ENCODE measurements around the gene ZDHHC11B. TPM values are rescaled to one million over a fixed set of nuclear protein-coding genes. Genes with fewer than 3 reads are reported as not detected.
"Not testable (repeated sequence)": the region's sequence is repeated elsewhere in the genome, so short reads cannot be mapped to it uniquely, and the experiment has no call there.

ZDHHC11B gene
- total RNA-seq, 1 donor from 2014 or later, result 0.09 TPM

DNA sequence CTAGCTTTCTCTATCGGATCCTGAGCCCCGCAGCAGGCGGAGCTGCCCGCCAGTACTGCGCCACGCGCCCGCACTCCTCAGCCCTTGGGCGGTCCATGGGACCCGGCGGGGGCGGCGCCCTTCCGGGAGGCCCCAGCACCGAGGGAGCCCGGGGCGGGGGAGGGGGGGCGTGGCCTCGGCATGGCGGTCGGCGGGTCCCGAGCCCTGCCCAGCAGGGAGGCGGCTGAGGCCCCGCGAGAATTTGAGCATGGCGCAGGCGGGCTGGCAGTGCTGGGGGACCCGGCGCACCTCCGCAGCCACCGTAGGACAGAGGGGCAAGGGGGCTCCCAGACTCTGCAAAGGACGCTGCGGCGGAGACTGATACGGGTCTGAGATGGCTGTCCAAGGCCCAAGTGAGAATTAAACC, 6.8 kb downstream of the ZDHHC11B start:
- Mint-ChIP-seq H3K36me3 (ENCODE audit: low read depth) (no peaks in the 10 kb centered on the region), H3K27ac (no peak overlapping the region), H3K9me3 (no peaks in the 10 kb centered on the region), H3K4me1 (no peaks in the 10 kb centered on the region), H3K27me3 (peaks cover 8% of the 10 kb centered on the region), H3K4me3 (no peak overlapping the region)
- ChIA-PET CTCF (no interaction called here), POLR2A (no interaction called here)
- intact Hi-C loops (cut with micrococcal nuclease), result no loop called here
- DNase-seq (no peak), ATAC-seq (ENCODE audit: low read depth) (no peak)
- TF ChIP-seq, protein P1, sequence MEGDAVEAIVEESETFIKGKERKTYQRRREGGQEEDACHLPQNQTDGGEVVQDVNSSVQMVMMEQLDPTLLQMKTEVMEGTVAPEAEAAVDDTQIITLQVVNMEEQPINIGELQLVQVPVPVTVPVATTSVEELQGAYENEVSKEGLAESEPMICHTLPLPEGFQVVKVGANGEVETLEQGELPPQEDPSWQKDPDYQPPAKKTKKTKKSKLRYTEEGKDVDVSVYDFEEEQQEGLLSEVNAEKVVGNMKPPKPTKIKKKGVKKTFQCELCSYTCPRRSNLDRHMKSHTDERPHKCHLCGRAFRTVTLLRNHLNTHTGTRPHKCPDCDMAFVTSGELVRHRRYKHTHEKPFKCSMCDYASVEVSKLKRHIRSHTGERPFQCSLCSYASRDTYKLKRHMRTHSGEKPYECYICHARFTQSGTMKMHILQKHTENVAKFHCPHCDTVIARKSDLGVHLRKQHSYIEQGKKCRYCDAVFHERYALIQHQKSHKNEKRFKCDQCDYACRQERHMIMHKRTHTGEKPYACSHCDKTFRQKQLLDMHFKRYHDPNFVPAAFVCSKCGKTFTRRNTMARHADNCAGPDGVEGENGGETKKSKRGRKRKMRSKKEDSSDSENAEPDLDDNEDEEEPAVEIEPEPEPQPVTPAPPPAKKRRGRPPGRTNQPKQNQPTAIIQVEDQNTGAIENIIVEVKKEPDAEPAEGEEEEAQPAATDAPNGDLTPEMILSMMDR (IDR thresholded peaks at IDR 0.05), result no peak

DNA sequence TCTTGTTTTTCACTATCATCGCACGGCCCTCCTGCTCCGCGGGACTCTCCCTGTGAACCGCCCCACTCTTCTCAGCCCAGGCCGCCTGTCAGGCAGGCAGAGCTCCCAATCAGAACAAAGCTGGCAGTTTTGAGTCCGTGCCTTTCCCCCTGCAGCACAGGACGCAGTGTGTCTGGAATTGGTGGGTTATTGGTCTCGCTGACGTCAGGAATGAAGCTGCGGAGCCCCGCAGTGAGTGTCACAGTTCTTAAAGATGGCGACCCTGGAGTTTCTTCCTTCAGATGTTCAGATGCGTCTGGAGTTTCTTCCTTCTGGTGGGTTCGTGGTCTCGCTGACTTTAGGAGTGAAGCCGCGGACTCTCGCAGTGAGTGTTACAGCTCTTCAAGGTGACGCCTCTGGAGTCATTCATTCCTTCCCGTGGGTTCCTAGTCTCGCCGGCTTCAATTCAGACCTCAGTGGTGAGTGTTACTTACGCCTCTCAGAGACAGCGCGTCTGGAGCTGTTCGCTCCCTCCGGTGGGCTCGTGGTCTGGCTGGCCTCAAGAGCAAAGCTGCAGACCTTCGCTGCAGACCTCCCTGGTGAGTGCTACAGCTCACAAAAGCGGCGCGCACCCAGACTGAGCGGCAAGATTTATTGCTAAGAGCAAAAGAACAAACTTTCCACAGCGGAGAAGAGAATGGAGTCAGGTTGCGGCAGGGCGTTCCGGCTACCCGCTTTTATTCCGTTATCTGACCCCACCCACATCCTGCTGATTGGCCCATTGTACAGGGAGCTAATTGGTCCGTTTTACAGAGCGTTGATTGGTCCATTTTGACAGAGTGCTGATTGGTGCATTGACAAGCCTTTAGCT, 7.4 kb downstream of the ZDHHC11B start:
- intact Hi-C loops (cut with micrococcal nuclease), result no loop called here
- ChIA-PET CTCF (no interaction called here), POLR2A (no interaction called here)
- peak; percentile 13 for DNase-seq
- Mint-ChIP-seq H3K36me3 (ENCODE audit: low read depth) (no peaks in the 10 kb centered on the region), H3K27me3 (peaks cover 8% of the 10 kb centered on the region), H3K27ac (no peak overlapping the region), H3K4me3 (no peak overlapping the region), H3K4me1 (no peaks in the 10 kb centered on the region), H3K9me3 (no peaks in the 10 kb centered on the region)
- TF ChIP-seq, protein P1 (IDR thresholded peaks at IDR 0.05), result no peak
- ATAC-seq (ENCODE audit: low read depth), result no peak

DNA sequence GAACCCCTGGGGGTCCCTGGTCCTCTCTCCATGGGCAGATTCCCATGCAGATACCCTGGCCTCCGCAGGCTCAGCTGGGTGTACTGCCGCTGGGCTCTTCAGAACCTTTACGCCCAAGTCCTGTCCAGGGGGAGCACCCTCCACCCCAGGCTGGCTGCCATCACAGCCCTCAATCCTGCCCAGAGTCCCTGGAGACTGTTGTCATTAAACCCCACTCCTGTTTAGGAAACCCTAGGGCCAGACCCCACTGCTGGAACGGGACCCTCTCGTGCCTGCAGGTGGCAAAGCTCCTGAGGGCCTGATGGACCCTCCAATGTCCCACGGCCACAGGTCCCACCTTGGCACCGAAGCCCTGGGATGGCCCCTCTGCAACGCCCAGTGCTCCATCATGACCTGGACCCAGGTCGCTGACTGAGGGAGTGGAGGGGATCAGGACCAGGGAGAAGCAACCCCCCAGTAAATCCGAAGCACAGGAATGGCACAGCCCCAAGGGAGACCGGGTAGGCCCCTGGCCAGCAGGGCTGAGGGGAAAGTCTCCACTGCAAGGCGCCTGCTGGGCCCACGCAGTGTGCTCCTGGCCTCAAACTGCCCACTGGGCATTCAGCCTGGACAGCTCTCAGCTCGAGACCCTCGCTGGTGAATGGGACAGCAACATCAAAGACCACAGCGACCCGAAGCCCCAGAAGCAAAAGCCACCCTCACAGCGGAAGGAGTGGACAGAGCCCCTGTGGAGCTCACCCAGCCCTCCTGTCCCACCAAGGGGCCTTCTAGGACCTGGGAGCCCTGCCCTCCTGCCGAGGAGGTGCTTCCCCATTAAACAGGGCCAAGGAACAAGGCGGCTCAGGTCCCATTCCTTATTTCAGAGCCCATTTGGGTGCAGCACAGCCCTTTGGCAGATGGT, 8.3 kb downstream of the ZDHHC11B start:
- H3K27ac Mint-ChIP-seq, result no peak overlapping the region
- TF ChIP-seq, protein P1 (IDR thresholded peaks at IDR 0.05), result no peak
- ChIA-PET CTCF (no interaction called here), POLR2A (no interaction called here)
- H3K27me3 Mint-ChIP-seq, result peaks cover 10% of the 10 kb centered on the region
- DNase-seq (peak; percentile 9), ATAC-seq (ENCODE audit: low read depth) (no peak)
- no peaks in the 10 kb centered on the region for H3K36me3 Mint-ChIP-seq (ENCODE audit: low read depth)
- intact Hi-C loops (cut with micrococcal nuclease), result no loop called here
- no peak overlapping the region for H3K4me3 Mint-ChIP-seq
- no peaks in the 10 kb centered on the region for H3K4me1 Mint-ChIP-seq
- no peaks in the 10 kb centered on the region for H3K9me3 Mint-ChIP-seq

DNA sequence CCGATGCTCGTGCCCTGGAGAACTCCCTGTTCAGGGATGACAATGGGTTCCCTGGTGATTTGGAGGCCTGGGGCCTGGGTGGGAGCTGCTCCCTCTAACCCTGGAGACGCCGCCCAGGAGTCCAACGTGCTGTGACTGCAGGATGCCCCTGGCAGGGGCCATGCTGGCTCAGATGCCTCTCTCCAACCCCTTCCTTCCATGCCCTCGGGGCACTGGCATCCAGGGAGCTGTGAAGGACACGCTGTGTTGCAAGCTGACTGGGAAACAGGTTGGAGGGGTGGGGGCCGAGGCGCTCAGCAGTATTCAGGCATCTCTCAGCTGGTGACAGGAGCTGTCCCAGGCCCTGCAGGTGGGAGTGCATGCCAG, 9.0 kb downstream of the ZDHHC11B start:
- H3K9me3 Mint-ChIP-seq; H3K36me3 Mint-ChIP-seq (ENCODE audit: low read depth); H3K4me1 Mint-ChIP-seq; CTCF ChIA-PET; H3K27ac Mint-ChIP-seq; DNase-seq; H3K4me3 Mint-ChIP-seq; POLR2A ChIA-PET; intact Hi-C loops (cut with micrococcal nuclease); ATAC-seq (ENCODE audit: low read depth): not testable (repeated sequence)
- peaks cover 10% of the 10 kb centered on the region for H3K27me3 Mint-ChIP-seq

DNA sequence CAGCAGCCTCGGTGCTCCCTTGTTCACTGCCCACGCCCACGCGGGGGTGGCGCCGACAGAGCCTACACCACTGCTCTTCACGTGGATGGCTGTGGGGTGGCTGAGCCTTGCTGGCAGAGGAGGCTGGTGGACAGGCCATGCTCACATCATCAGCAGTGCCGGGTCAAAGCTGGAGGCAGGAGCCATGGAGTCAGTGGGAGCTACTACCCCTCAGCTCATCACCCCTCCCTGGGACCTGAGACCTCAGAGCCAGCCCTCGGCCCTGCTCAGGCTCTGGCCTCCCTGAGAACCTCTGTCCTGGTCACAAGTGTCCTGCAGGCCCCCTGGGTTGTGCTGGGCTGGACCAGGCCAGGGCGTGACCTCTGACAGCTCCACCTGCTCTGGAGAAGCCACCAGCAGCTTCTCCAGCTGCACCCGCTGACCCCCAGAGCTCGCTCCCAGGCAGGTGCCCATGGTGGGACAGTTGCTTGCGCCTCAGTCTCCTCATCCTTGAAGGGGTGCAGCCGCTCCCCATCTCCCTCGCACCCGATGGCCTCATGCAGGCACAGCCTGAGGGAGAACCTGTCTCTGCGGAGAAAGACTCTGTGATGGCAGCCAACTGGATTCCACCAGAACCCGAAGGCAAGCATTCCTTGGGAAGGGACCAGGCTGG, 9.5 kb downstream of the ZDHHC11B start:
- DNase-seq, result peak; percentile 9
- ATAC-seq (ENCODE audit: low read depth); intact Hi-C loops (cut with micrococcal nuclease); POLR2A ChIA-PET; H3K4me1 Mint-ChIP-seq; CTCF ChIA-PET; H3K27ac Mint-ChIP-seq; H3K9me3 Mint-ChIP-seq; H3K4me3 Mint-ChIP-seq; H3K36me3 Mint-ChIP-seq (ENCODE audit: low read depth): not testable (repeated sequence)
- H3K27me3 Mint-ChIP-seq, result peaks cover 10% of the 10 kb centered on the region

DNA sequence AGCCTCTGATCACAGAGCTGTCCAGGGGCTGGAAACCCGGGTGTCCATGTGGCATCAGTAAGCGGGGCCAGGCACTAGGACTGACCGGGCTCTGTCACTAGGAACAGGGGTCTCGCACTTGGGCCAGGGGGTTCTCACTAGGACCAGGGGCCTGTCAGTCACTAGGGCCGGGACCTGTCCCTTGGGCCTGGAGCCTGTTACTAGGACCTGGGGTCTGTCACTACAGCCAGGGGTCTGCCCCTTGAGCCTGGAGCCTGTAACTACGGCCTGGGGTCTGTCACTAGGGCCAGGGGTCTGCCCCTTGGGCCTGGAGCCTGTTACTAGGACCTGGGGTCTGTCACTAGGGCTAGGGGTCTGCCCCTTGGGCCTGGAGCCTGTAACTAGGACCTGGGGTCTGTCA, 10.2 kb downstream of the ZDHHC11B start:
- H3K36me3 Mint-ChIP-seq (ENCODE audit: low read depth); H3K27ac Mint-ChIP-seq; H3K4me3 Mint-ChIP-seq; H3K4me1 Mint-ChIP-seq; POLR2A ChIA-PET; H3K9me3 Mint-ChIP-seq; intact Hi-C loops (cut with micrococcal nuclease); ATAC-seq (ENCODE audit: low read depth); CTCF ChIA-PET: not testable (repeated sequence)
- H3K27me3 Mint-ChIP-seq, result peaks cover 10% of the 10 kb centered on the region
- peak; percentile 7 for DNase-seq
